Measurements from ENCODE around the gene SLC30A5.
A peak's percentile ranks its signal among the peaks of the same experiment; 100 is the strongest.

Gene SLC30A5

GRCh38 chr5:69166686-69167492 lies 73.1 kb downstream of the SLC30A5 start, which contains the start of gene CCNB1:
Gene CCNB1 (plus strand): TSS chr5:69167150. CDS start chr5:69167263, 113 bp downstream.
- DNase-seq (ENCODE audit: low read depth): peak; percentile 96
- peak within 1 kb of the TSS; percentile 86 for H3K4me3 ChIP-seq (replicated peaks; ENCODE audit: low read depth, low read length)
- TF ChIP-seq CTCF (IDR thresholded peaks at IDR 0.05; ENCODE audit: low read length, missing control alignments): no peak

GRCh38 chr5:69167493-69167855 lies 73.7 kb downstream of the SLC30A5 start:
- peak overlapping the region; percentile 86 for H3K4me3 ChIP-seq (replicated peaks; ENCODE audit: low read depth, low read length)
- peak; percentile 11 for DNase-seq (ENCODE audit: low read depth)
- no peak for TF ChIP-seq CTCF (IDR thresholded peaks at IDR 0.05; ENCODE audit: low read length, missing control alignments)

GRCh38 chr5:69167929-69168328 lies 74.1 kb downstream of the SLC30A5 start:
- no peak for TF ChIP-seq CTCF (IDR thresholded peaks at IDR 0.05; ENCODE audit: low read length, missing control alignments)
- peak overlapping the region; percentile 86 for H3K4me3 ChIP-seq (replicated peaks; ENCODE audit: low read depth, low read length)
- no peak for DNase-seq (ENCODE audit: low read depth)

- DNase-seq (ENCODE audit: low read depth): peak; percentile 10
- H3K4me3 ChIP-seq (replicated peaks; ENCODE audit: low read depth, low read length): no peak overlapping the region
- TF ChIP-seq CTCF (IDR thresholded peaks at IDR 0.05; ENCODE audit: low read length, missing control alignments): no peak
These were observed 76.7 kb downstream of the SLC30A5 start for GRCh38 chr5:69170495-69170894.

GRCh38 chr5:69170969-69171368 lies 77.2 kb downstream of the SLC30A5 start:
- no peak for TF ChIP-seq CTCF (IDR thresholded peaks at IDR 0.05; ENCODE audit: low read length, missing control alignments)
- no peak for DNase-seq (ENCODE audit: low read depth)
- H3K4me3 ChIP-seq (replicated peaks; ENCODE audit: low read depth, low read length): no peak overlapping the region
